Measurements from ENCODE around the gene MELTF.

DNA sequence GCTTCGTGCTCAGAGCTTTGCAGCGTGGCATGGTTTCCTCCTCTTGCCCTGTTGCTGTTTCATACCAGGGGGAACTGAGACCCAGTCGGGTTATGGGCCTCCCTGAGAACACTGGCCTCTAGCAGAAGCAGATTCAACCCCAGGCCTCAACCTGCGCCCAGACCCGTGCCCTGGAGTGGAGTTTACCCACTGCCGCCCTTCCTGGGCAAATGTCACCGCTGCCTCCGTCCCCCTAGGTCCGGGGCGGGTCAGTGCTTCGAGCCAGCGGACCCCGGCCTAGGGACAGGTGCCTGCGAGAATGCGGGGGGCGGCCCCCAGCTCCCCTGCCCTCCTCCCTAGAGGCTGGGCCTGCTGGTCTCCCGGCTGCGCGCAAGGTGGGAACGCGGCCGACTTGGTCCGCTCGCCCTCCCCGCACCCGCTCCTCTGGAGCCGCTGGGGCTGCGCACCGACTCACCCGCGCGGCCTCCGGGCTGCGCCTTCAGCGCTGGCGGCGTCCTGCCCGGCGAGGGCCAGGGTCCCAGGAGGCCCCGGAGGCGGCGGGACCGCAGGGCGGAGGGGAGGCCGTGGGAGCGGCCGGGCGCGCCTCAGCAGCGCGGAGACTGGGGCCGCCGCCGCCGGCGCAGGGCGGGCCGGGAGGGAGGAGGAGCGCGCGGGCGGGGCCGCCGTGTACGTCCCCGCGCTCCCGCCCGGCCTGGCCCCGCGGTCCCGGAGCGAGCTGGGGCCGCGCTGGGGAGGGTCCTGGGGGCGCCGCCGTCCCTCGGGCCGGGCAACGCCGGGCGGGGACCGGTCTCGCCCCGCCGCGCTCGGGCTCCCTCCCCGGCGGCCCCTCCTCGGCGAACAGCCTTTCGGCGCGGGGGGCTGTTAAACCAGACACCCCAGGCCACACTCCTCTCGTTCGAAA is 61.1 kb downstream of the MELTF start, which contains the start of gene PIGZ:
- TF ChIP-seq EZH2phosphoT487 (IDR thresholded peaks at IDR 0.05; ENCODE audit: insufficient read depth, low read depth): no peak
- no peak for TF ChIP-seq EZH2 (IDR thresholded peaks at IDR 0.05; ENCODE audit: insufficient read depth, poor library complexity, severe bottlenecking)

Measured in GM23248 (cell line).